Upper lobe of left lung (tissue), 4 donors: ENCODE results near the gene ZNF319.

ENCODE experiments used
- EP300 ChIP-seq, 4 donors: sonication (generic); formaldehyde crosslinking; IDR thresholded peaks; one replicate each; pipeline ENCODE4 v1.5.1; 2017; ENCODE audit warnings: antibody characterized with exemption in 4 of 4, control low read depth in 2 of 4
- TF ChIP-seq, protein P1 (sequence below), 6 experiments: fragments of 450-650 bp in 4 of 6; fragments of 200-600 bp in 2 of 6; sonication (generic) in 2 of 6; IDR thresholded peaks; one replicate each; pipeline ENCODE4 v1.5.1; 2016 to 2019; ENCODE audit warnings: antibody characterized with exemption in 6 of 6

DNA sequence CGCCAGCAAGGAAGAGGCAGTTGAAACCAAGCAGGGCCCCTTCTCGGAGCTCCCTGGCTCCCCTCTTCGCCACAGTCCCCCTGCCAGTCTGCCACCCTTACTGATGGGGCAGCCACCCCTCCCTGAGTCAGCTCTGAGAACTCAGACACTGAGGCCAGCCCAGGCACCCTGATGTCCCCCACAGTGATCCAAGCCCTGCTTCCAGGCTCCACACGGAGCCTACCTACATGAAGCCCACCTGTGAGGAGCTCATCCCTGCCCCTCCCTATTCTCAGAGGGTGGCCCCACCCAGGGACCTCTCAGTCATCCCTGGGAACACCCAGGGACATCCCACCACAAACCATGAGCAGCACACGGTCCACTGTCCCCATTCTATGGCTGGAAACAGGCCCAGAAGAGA lies 38.4 kb downstream of the ZNF319 start:
- no peak for TF ChIP-seq EP300 (IDR thresholded peaks at IDR 0.05)
- TF ChIP-seq, protein P1, sequence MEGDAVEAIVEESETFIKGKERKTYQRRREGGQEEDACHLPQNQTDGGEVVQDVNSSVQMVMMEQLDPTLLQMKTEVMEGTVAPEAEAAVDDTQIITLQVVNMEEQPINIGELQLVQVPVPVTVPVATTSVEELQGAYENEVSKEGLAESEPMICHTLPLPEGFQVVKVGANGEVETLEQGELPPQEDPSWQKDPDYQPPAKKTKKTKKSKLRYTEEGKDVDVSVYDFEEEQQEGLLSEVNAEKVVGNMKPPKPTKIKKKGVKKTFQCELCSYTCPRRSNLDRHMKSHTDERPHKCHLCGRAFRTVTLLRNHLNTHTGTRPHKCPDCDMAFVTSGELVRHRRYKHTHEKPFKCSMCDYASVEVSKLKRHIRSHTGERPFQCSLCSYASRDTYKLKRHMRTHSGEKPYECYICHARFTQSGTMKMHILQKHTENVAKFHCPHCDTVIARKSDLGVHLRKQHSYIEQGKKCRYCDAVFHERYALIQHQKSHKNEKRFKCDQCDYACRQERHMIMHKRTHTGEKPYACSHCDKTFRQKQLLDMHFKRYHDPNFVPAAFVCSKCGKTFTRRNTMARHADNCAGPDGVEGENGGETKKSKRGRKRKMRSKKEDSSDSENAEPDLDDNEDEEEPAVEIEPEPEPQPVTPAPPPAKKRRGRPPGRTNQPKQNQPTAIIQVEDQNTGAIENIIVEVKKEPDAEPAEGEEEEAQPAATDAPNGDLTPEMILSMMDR (IDR thresholded peaks at IDR 0.05), result no peak
